Fibroblast of skin of abdomen (primary cell): ENCODE measurements around the gene OSGIN1.

Source experiments
- DNase-seq: peaks from one replicate; pipeline ENCODE4 v3.0.0-alpha.2; 2013

Gene OSGIN1

DNA sequence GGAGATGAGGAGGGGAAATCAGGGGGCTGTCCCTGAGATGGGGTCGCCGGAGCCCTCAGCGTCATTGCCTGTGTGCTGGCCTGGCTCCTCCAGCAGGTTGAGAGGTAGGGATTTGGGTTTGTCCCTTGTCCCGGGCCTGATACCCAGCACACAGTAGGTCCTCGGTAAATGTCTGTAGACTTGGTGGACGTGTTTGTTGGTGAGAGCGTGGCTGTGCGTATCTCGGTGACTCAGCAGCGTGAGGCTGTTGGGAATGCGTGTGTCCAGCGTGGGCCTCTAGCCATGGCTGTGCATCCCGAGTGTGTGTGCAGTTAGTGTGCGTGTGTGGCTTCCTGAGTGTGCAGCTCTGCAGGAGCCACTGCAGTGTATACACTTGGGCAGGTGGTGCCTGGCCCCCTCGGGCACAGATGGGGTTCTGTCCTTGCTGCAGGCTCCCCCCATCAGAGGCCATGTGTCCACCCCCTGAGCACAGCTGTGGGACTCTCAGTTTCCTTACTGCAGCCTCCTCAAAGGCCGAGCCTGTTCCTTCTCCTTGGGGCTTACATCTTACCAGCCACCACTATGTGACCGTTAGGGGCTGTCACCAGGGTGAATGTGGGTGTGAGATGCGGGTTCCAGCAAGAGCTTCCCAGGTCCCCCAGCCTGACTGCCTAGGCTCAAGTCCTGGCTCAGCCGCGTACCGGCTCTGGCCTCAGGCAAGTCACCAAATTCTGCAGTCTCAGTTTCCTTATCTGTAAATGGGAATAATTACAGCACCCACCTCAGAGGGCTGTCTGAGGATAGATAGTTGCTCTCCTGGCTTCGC, 20.7 kb downstream of the OSGIN1 start:
- no peak for DNase-seq

DNA sequence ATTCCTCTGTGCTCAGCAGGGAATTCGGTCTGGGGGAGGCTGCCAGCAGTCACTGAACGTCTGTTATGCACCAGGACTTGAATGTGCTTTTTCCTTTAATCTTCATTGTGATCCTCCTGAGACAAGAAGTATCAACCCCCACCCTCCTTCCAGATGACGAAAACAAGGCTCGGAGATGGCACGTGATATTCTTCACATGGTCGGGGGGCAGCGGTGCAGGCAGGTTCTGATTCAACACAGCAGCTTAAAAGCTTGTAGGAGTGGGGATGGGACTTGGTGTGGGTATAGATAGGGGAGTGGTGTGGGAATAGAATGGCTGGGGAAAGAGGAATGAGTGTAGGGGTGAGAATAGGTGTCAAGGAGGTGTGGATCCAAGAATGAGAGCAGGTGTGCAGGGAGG, 21.4 kb downstream of the OSGIN1 start:
- DNase-seq, result no peak

DNA sequence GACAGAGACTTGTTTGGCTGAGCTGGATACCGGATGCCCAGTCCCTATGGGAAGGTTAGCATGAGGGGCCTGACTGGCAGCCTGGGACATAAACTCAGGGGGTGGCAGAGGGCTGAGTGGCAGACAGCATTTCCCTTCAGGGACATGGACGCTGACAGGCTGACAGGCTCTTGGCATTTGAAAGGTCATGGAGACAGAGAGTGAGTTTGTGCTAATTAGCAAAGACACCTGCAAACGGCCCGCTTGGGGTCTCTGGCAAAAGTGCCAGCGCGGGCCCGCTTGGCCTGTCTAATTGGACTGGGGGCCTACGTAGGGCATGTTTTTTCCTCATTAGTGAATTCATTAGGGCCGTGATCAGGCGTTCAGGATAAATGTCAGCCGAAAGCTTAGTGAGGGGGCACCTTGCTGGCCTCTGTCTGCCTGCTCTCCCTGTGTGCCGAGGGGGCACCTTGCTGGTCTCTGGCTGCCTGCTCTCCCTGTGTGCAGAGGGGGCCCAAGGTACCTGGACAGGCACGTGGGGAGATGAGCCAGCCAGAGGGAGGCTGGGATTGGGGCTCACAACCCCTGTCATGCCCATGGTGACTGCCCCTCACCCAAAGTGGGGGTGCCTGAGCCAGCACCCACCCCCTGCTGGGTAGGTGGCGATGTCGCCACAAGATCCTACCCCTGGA, 22.7 kb downstream of the OSGIN1 start:
- no peak for DNase-seq

- DNase-seq, result no peak
Measured at GRCh38 chr16:83977056-83977815, 24.2 kb downstream of the OSGIN1 start.

DNA sequence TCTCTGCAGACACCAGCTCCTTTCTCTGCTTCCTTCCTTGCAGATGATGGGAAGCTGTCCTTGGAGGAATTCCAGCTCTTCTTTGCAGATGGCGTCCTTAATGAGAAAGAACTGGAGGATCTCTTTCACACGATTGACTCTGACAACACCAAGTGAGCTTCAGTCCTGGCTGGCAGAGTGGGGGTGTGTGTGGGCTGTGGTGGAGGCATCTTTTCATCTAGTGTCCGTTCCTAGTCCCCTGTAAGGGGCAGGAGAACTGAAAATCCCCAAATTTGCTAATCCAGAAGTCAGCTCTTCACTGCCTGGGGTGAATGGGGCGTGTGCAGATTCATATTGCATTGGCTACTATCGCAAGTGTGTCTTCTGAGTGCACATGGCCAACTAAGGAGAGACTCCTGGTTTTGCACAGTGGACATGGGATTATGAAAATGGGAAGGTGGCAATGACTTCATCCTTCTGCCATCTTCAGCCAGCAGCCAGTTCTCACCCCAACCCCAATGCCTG, 25.4 kb downstream of the OSGIN1 start:
- no peak for DNase-seq

- DNase-seq, result no peak
Measured at GRCh38 chr16:83979441-83979840, 26.4 kb downstream of the OSGIN1 start.

GRCh38 chr16:83980794-83981193, 27.8 kb downstream of the OSGIN1 start:
- DNase-seq, result no peak

- DNase-seq, result no peak
Measured at GRCh38 chr16:83981799-83982198, 28.8 kb downstream of the OSGIN1 start.

DNA sequence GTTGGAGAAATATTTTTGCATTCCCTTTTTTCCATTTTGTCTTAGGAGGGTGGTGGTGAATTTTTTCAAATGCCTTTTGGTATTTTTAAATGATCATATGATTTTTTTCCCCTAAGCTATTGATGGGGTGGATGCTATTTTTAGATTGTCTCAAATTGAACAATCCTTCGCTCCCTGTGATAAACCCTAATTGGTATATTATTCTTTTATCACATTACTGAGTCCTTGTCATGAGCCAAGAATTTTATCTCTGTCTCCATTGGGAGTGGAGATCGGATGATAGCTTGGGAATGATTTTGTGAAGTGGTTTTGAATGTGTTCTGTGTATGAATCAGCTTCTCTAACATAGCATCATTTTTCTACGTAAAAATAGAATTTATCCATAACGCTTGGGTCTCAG, 30.5 kb downstream of the OSGIN1 start:
- no peak for DNase-seq

- no peak for DNase-seq
Measured at GRCh38 chr16:83989300-83989699, 36.3 kb downstream of the OSGIN1 start.

GRCh38 chr16:83990492-83990891, 37.5 kb downstream of the OSGIN1 start:
- DNase-seq, result no peak

- peak; percentile 39 for DNase-seq
Measured at GRCh38 chr16:83992624-83993023, 39.6 kb downstream of the OSGIN1 start.

DNA sequence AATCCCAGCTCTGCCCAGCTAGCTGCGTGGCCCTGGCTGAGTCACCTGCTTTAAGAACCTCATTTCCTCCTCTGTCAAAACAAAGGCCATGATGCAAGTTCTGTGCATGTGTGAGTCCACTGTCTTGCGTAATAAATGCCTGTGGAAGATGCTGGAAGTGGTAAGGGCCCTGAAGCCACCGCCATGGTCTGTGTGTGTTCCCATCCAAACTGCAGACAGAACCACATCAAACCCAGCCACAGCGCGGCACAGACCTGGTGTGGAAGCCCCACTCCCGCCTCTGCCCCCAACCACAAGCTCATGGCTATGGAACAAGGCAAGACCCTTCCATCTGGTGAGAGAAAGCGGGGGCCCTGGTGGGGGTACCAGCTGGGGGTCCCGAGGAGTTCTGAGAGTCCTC, 41.0 kb downstream of the OSGIN1 start:
- peak; percentile 87 for DNase-seq

DNA sequence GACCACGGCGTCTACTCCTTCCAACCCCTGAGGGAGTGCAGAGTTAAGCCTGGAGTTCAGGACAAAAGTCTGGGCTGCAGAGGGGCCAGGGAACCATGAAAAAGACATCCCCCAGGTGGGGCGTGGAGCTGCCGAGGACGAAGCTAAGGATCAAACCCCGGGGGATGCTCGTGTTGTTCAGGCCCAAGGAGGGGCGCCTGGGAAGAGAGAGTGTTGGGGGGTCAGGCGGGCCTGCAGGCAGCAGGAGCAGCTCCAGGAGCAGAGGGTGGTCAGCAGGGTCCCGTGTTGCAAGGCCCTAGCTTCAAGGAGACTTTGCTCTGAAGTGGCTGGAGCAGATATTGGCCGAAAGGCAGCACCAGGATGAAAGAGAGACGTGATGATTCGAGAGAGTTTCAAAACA, 41.7 kb downstream of the OSGIN1 start:
- no peak for DNase-seq

DNA sequence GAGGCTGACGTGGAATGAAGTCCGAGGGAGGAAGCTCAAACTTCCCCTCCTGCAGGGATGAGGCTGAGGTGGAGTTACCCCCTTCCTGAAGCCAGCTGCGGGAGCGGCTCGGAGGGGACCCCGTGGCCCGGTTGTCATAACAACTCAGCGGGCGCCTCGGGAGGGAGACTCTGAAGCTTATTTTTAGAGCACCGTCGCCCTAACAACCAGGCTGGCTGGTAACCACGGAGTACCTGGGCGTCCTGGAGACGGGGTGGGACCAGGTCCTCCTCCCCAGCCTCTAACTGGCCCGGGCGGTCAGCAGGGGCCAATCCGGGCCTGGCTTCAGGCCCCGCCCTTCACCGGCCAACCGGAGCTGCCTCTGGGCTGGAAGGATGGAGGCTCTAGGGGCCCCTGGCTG, 42.7 kb downstream of the OSGIN1 start:
- no peak for DNase-seq

- DNase-seq, result no peak
Measured at GRCh38 chr16:83996481-83997252, 43.6 kb downstream of the OSGIN1 start.

- no peak for DNase-seq
Measured at GRCh38 chr16:83998091-83998490, 45.1 kb downstream of the OSGIN1 start.

DNA sequence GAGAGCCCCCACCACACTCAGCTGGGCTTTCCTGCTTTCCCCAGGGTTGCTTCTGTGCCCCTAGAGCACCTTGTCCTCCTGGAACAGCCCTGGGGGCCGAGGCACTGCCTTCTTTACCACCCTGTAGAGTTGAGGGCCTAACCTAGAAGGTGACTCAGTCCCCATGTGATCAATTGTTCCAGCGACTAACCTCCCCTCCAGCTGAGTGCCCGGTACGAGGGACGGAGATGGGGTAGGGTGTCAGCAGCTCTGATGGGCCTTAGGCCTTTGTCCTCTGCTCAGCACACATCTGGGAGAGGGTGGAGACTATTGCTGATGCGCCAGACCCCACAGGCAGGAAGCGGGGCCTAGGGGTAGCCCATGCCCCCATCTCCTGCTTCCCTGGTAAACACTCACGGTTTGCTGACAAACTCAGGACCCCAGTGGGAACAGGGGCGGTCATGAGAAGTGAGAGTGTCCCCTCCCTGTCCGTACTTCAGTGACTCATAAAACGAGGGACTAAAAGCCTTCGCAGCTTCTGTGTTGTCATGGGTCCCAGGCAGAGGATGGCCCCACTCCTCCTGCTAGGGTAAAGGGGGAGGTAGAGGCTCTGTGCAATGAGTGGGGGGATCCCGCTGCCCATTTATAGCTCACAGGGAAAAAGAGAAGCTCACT, 48.1 kb downstream of the OSGIN1 start:
- DNase-seq, result no peak

GRCh38 chr16:84001726-84002125, 48.7 kb downstream of the OSGIN1 start:
- DNase-seq, result no peak

DNA sequence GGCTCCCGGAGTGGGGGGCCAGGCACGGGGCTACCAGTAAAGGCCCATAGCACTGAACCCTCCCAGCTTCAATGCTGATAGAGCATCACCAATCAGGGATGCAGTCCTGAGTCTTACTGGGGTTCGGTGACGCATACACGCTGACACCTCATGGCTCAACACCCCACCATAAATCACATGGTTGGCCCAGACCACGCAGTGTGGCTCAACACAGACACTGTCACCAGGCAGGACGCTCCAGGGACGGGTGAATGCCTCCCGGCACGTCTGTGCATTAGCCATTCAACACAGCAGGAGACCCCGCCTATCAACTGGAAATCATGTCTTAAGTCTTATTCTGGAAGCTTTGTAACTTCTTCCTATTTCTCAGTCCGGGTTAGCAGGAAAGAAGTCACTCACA, 50.0 kb downstream of the OSGIN1 start:
- no peak for DNase-seq

GRCh38 chr16:84004442-84004841, 51.4 kb downstream of the OSGIN1 start:
- no peak for DNase-seq

DNA sequence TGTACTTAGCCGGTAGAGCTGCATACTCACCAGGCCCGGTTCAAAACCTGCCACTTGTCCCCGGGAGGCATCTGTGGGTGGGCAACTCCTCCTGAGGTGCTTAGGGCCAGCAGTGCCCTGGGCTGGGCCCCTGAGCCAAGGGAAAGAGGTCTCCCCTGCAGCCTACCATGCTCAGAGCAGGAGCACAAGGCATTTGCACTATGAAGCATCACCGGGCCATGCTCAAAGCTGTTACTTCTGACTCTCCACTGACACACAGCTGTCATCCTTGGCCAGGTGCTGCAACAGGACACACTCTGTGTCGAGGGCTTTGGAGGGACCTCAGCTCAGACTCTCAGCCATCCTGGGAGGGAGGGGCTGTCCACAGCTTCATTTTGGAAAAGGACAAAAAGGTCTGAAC, 52.4 kb downstream of the OSGIN1 start:
- no peak for DNase-seq
